ENCODE data around the gene ANTXR1.

The ANTXR1 gene

GRCh38 chr2:69131983-69132675, 119.2 kb downstream of the ANTXR1 start:
- DNase-seq = no peak

DNA sequence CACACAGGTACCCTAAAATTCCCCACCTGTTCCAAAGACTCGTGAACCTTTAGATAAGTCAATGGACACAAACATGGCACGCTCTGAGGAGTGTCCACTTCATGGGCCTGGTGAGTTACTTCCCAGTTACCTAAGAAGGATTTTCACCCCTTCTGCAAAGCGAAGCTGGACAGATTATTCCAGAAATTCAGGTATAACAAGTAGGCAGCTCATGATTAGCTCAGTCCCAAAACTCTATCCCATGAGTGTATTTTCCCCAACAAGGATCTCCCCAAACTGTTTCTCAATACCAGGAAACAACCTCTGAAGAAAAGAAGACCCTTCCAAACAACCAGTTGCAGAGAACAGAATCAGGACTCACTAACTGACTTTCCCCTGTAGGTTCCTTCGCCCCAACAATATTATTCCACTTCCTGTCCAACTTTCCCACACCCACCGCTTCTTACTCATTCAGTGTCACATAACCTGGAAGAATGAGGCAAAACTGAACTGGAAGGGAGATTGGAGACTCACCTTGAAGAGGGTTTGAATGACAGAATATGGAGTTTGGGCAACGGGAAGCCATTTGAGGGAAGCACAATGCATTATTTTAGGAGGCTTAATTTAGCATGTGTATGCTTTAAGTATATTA, 120.1 kb downstream of the ANTXR1 start:
- DNase-seq = no peak

- DNase-seq = no peak
These were observed 120.9 kb downstream of the ANTXR1 start for GRCh38 chr2:69133898-69134297.

GRCh38 chr2:69134306-69134945, 121.4 kb downstream of the ANTXR1 start:
- DNase-seq = peak in 3 of 56 donors; percentile 7 to 15 (median 14)

DNA sequence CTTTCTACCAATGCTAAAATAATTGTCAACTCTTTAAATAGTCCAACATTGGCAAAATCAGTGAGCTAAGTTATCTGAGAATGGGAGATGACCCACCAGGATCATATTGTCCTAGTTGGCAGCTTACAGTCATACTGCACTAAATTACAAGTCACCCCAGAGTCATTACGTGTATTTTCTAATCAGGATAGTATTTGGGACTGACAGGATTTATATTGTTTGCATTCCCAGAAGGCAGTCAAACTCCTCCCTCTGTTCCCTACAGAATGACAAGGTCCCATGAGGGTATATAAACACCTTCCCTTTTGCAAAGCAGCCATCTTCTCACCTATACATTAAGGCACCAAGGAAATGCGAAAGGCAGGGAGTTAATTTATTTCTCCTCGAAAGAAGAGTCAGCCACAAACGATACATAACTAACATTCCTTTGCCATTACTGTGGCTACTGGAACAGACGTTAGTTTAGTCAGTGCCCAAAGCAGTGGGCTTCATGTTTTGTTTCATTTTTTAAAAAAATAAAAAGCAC, 125.3 kb downstream of the ANTXR1 start:
- DNase-seq = no peak

- DNase-seq = no peak
These were observed 125.9 kb downstream of the ANTXR1 start for GRCh38 chr2:69138793-69139459.

DNA sequence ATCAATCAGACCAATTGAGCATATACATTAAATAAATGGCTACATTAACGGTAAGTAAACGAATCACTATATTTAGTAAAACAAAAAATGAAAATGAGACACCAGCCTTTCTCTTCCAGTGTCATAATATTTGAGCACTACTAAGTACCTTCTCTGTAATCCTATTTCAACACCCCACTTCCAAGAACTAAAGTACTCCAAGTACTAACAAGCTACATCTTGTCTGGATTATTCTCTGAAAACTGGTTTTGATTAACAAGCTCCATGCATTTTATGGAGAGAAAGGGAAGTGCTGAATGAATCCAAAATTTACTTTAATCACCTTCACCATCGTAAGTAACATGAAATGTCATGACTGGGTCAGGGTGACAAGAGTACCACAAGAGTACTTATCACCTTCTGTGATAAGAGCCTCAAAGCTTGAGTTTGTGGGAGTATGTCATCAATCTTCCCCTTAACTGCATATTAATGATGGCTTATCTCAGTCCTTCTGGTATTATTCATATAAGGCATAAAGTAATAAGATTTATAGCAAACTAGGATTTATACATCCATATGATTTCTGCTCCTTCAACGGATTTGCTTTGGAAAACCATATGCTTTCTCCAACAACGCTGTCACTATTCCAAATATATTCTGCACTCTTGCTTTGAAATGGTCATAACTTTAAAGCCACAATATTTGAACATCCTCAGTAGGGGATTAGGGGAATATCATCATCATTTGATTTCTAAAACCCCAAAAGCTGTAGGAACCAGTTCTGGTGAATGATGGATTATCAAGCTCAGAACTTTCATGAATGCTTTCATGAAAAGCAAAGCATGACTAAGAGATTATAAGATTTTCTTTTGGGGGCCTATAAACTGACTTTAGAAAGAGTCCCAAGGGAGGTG, 127.0 kb downstream of the ANTXR1 start:
- DNase-seq = no peak

DNA sequence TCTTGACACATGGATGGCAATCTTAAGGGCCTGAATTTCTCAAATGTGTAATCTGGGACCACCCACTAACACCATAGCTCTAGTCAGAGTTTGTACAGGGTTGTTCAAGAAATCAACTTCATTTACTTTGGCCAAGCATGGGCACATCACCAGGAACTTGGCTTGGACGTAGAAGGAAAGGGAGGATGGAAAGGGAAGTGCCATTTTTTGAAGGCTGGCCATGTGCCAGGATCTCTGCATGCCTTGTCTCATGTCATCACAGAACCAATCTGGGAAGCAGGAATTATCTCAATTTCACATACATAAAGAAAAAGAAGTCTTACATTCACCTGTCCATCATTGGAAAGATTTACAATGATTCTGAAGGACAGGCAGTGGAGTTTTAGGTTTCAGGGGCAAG, 128.1 kb downstream of the ANTXR1 start:
- DNase-seq = peak in 1 of 56 donors; percentile 15

GRCh38 chr2:69143748-69144360, 130.9 kb downstream of the ANTXR1 start:
- DNase-seq = no peak

GRCh38 chr2:69145204-69145603, 132.2 kb downstream of the ANTXR1 start:
- DNase-seq = no peak

GRCh38 chr2:69147841-69148533, 135.0 kb downstream of the ANTXR1 start:
- DNase-seq = no peak

GRCh38 chr2:69149631-69150215, 136.7 kb downstream of the ANTXR1 start:
- DNase-seq = no peak

GRCh38 chr2:69151931-69152330, 139.0 kb downstream of the ANTXR1 start:
- no peak for DNase-seq

- no peak for DNase-seq
These were observed 140.0 kb downstream of the ANTXR1 start for GRCh38 chr2:69152847-69153583.

DNA sequence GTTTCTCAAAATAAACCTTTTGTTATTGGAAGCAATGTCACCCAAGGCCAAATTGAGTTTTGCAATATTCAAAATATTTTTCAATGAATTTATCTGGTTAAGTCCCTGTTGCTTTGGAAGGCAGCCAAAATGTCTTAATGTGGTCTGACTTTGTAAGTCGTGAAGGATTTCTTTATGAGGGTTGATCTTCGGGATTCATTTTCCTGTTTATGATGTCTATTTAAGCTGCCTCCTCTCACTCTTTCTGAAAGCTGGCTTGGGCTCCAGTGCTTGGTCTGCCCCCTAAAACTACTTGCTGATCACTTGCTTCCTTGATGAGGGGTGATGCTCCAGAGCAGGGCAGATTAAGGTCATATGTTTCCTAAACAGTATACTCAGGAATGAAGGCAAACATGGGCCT, 141.1 kb downstream of the ANTXR1 start:
- no peak for DNase-seq

DNA sequence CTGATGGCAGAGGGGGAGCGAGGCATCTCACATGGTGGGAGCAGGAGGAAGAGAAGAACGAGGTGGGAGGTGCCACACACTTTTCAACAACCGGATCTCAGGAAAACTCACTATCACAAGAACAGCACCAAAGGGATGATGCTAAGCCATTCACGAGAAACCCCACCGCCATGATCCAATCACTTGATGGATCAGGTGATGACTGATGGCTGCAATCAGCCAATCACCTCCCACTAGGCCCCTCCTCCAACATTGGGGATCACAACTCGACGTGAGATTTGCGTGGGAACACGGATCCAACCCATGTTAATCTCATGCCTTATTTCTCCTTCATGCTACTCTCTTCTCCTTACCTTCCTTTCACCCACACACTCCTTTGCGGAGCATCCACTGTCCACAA, 143.6 kb downstream of the ANTXR1 start:
- no peak for DNase-seq

- no peak for DNase-seq
These were observed 144.5 kb downstream of the ANTXR1 start for GRCh38 chr2:69157441-69157840.

- no peak for DNase-seq
These were observed 147.0 kb downstream of the ANTXR1 start for GRCh38 chr2:69159986-69160385.

DNA sequence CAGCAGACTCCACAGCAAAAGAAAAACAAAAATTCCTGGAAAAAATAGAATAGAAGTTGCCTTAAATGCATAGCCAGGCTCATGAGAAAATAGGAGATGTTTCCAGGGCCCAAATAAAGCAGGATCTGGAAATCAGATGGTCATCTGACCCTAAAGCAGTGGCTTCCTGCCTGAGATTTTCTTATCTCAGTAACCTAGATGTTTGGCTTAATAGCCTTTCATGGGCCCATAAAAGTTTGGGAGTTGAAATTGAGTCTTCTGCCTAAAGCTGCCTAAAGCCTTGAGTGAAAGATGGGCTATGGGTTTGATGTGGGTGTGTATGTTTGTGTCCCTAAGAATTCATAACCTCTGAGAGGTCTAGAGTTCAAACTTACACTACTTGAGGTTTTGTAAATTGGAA, 149.1 kb downstream of the ANTXR1 start:
- DNase-seq = no peak
